NCI-H187 treated with DMSO at 0.1 percent for 48 hours (cell line): Measurements from ENCODE around the gene RNF112.
"Not testable (repeated sequence)": the region's sequence is repeated elsewhere in the genome, so short reads cannot be mapped to it uniquely, and the experiment has no call there.

Experiments used
- DNase-seq: peaks from one replicate; lab custom pipeline; 2025; lab: John Stamatoyannopoulos, UW

RNF112 gene

DNA sequence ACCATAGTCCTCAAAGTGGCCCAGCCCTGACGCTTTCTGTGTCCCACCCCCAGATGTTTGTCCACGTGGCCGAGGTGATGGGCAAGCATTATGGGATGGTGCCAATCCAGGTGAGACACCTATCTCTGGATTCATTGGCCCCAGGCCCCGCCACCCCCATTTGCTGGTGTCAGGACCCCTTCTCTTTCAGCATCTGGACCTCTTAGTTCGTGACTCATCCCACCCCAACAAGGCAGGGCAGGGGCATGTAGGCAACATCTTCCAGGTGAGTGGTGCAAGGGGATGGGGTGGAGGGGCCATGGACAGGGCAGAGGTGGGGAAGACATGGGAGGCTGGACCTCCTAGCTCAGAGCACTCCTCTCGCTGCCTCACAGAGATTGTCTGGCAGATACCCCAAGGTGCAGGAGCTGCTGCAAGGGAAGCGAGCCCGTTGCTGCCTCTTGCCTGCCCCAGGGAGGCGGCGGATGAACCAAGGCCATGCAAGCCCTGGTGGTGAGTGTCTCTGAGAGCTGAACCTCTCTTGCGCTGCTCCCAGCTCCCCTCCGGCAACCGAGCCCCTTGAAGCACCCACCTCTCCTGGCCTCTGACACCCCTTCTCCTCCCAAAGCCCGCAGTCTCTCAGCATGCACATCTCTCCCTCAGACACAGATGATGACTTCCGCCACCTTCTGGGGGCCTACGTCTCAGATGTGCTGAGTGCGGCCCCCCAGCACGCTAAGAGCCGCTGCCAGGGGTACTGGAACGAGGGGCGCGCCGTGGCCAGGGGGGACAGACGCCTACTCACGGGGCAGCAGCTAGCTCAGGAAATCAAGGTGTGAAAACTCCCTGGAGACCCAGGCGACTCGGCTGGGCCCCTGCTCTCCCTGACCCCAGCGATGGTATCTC lies 3.6 kb downstream of the RNF112 start:
- DNase-seq: no peak

DNA sequence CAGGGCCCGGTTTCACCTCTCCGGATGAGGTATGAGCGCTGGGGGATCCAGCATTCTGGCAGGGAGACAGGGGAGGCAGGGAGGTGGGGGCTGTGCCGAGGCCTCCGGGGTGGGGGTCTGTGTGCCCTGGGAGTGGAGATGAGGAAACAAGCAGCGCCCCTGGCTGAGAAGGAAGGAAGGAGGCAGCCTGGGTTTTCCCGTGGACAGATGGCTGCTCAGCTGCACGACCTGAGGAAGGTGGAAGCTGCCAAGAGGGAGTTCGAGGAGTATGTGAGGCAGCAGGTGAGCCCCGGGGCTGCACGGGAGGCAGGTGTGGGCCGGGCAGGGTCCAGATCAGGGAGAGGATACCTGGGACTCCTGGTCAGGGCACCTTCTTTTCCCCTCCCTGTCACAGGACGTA lies 4.3 kb downstream of the RNF112 start:
- no peak for DNase-seq

DNA sequence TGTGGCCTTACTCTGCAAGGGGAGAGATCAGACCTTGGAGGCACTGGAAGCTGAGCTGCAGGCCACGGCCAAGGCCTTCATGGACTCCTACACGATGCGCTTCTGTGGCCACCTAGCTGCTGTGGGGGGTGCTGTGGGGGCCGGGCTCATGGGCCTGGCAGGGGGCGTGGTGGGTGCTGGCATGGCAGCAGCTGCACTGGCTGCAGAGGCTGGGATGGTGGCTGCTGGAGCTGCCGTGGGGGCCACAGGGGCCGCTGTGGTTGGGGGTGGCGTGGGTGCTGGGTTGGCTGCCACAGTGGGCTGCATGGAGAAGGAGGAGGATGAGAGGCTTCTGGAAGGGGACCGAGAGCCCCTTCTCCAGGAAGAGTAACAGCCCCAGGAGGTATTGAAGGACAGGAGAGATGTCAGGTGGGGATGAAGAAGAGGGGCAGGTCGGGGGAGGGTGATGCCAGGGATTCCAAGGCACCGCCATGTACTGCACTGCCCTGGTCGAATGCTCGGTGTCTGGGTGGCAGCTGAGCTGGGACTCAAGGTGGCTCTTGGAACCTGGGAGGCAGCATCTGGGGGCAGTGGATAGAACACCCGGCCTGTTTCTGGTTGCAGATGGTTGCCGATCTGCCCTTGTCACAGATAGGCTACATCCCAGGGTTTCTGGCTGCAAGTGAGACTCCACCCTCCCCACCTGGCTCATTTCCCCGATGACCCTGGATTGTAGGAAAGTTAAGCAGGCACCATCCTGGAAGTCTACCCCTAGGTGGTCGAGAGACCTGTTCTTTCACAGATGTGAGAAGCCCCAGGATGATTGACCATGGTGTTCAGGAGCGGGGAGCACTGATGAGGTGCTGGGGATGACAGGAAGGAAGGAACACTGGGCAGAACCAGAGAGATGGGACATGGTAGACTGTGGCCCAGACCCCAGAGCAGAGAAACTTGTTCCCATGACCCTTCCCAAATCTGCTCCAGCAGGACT lies 5.1 kb downstream of the RNF112 start:
- no peak for DNase-seq

DNA sequence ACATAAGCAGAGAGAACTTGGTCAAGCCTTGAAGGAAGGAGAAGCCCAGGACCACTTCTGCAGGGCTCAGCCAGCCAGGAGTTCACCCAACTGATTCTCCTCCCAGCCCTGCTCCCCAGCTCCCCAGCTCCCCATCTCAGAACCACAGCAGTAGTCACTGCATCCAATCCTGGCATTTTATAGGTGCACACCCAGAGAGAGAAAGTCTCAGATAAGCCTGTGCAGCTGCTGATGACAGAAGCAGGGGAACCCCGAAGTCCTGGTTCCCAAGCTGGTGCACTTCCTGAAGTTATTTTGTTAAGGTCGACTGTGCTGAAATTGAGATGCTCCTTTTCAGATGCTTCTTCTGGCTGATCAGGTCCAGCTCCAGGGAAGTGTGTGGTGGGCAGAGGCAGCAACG lies 6.6 kb downstream of the RNF112 start:
- DNase-seq: no peak

DNA sequence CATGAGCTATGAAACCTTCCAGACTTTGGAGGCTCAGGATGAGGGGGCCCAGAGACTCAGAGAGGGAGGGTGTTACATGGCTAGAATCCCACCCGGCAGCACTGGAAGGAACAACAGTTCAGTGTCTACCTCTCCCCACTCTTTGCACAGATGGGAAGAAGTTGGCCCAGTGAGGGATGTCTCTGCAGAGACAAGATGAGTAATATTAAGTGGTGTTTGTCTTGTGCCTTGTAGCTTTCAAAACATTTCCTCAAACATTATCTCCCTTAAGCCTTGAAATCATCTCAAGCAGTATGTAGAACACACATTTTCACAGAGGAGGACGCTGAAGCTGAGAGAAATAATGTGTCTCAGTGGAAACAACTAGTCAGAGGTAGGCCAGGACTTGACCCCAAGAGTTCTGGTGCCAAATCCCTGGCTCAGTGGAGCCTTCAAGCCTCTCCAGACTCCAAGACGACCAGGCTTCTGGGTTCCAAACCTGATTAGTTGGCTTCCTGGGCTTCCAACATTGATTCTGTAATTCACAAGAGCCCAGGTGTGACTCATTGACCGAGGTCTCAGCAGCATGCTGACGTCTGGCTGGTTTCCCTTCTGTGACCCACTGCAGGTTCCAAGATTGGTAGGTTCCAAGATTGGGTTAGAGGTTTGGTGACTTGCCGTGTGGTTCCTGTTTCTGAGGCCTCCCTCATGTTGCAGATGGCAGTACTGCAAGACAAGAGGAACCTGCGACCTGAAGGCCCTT lies 7.4 kb downstream of the RNF112 start:
- DNase-seq: no peak

DNA sequence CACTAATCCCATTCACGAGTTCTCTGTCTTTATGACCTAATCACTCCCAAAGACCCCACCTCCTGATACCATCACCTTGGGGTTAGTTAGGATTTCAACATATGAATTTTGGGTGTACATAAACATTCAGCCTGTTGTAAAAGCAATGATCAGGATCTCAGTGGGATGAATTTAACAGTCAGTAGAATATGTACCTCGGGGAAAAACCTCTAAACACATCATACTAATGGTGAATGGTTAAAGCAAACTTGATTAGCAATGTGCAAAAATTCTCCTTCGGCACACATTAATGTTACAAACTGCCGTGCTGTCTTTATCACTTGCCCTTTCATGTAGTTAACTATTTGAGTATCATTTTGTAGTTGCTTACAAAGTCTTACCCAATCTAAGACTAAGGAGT lies 10.2 kb downstream of the RNF112 start:
- DNase-seq: no peak

DNA sequence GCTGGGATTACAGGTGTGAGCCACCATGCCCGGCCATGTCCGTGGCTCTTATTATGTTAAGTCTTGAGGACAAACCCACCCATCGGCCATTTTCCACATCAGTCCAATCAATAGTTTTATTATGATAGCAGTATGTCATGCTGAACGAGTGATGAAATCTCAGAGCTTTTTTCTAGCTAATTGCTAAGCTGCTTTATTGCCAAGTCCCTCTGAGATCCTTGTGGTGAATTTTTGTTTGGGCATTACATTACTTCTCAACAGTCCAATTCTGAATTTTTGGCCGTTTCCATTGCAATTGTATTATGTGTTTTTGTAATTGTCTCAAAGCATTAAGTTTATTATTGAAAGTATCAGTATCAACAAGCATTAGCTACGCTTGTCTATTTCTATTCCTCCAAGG lies 10.9 kb downstream of the RNF112 start:
- DNase-seq: no peak

DNA sequence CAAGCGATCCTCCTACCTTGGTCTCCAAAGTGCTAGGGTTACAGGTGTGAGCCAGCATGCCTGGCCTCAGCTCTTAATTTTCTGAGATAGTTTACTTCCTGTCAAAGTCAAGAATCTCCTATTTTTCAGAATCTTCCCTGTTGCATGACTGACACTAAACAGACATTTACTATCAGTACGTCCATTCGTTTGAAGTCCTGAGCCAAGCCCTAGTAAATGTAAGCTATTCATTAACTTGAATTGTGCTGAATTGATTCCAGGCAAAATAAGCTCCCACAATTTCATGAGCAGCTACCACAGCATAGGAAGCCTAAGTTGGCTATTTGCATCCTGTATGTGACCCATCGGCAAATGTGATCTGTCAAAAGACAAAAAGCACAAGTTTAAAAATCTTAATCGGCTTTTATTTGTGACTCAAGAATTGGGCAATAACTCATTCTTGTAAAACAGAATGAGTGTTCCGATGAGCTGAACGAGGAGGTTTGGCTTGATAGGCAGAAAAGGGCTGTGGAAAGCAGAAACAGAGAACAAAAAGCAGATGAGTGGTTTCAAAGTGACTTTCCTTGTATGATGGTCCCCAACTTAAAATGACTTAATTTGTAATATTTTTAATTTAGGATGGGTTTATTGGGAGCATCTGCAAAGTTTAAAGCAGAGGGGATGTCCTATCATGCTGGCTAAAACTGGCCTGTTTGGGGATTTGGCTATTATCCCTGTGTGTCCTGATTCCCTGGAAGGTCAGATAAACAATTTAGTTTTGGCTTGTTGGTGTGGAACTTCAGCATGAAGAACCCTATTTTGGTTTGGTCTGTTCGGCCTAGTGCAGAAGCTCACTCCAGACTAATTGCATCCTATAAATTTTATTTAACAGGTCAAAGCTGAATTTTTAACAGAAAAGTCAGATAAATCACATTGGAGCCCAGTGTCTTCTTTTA lies 14.2 kb downstream of the RNF112 start:
- no peak for DNase-seq

DNA sequence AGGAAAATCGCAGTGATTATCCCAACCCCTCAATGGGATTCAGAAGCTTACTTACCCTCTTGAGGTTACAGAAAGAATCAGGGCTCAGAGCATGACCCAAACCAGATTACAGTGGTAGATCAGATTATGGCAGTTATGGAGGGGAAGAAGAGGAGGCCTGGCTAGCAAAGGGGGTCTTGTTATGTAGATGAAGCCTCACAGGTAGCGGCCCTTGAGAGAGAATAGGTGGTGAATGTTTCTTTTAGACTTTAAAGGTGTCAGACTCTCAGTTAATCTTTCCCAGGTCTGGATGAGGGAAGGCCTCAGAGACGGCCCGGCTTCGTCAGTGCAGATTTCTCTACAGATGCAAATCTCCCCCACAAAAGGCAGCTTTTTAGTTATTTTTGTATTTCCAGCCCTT lies 15.6 kb downstream of the RNF112 start:
- DNase-seq: no peak

DNA sequence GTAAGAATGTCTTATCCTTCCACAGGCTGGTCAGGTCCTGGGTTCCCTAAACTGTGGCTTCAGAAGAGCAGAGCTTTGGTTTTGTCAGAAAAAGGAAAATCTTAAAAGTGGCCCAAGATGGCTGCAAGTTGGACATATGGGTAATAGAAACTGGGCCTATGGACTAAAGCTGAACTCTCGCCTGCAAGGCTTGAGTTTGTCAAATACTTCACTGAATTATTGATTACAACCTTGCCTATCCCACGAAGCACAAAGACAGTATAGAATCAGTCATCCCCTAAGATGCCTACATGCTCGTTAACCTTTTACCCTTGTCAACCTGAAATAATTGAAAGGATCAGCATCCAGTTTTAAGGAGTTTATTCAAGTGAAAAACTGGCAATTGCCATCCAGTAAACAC lies 20.7 kb downstream of the RNF112 start:
- no peak for DNase-seq

DNA sequence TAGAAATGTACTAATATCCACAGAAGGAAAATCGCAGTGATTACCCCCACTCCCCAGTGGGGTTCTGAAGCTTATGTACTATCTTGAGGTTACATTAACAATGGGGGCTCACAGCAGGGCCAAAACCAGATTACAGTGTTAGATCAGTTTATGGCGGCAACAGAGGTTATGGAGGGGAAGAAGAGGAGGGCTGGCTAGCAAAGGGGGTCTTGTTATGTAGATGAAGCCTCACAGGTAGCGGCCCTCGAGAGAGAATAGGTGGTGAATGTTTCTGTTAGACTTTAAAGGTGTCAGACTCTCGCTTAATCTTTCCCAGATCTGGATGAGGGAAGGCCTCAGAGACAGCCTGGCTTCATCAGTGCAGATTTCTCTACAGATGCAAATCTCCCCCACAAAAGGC lies 22.2 kb downstream of the RNF112 start:
- no peak for DNase-seq

DNA sequence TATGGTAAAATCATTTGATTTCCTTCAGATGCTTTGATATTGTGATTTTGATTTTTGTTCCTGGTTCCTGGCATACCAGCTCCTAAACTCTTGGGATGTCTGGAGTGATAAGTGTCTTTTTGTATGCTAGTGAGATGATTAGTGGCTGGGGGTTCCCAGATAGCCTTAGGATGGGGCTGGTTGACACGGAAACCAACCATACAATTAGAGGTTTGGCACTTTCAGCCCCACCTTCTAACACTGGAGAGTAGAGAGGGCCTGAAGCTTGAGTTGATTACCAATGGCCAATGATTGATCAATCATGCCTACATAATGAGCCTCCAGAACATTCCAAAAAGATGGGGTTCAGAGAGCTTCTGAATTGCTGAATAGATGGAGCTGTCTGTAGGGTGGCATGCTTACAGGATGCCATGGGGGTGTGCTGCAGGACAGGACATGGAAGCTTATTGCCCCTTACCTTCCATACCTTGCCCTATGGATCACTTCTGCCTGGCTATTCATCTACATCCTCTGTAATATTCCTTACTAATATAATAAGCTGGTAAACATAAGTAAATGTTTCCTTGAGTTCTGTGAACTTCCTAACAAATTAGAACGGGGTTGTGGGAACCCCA lies 22.8 kb downstream of the RNF112 start:
- DNase-seq: no peak

DNA sequence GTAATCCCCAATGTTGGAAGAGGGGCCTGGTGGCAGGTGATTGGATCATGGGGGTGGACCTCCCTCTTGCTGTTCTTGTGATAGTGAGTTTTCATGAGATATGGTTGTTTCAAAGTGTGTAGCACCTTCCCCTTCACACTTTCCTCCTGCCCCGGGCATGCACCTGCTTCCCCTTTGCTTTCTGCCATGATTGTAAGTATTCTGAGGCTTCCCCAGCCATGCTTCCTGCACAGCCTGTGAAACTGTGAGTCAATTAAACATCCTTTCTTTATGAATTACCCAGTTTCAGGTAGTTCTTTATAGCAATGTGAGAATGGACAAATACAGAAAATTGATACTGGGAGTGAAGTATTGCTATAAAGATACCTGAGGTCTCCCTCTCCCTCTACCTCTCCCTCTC lies 29.4 kb downstream of the RNF112 start:
- no peak for DNase-seq

DNA sequence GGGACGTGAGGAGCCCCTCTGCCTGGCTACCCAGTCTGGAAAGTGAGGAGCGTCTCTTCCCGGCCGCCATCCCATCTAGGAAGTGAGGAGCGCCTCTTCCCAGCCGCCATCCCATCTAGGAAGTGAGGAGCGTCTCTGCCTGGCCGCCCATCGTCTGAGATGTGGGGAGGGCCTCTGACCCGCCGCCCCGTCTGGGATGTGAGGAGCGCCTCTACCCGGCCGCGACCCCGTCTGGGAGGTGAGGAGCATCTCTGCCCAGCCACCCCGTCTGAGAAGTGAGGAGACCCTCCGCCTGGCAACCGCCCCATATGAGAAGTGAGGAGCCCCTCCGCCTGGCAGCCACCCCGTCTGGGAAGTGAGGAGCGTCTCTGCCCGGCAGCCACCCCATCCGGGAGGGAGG lies 30.3 kb downstream of the RNF112 start:
- not testable (repeated sequence) for DNase-seq

DNA sequence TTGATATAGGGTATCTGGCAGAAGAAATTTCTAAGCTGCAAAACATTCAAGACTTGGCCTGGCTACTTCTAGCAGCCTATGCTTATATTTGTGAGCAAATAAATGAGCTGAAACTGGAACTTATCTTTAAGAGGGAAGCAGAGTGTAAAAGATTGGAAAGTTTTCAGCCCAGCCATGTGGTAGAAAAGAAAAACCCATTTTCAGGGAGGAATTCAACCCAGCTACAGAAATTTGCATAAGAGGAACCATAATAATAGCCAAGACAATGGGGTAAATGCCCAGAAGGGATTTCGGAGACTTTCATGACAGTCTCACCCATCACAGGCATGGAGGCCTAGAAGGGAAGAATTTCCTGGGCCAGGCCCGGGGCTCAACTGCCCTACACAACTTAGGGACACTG lies 31.7 kb downstream of the RNF112 start:
- DNase-seq: no peak

DNA sequence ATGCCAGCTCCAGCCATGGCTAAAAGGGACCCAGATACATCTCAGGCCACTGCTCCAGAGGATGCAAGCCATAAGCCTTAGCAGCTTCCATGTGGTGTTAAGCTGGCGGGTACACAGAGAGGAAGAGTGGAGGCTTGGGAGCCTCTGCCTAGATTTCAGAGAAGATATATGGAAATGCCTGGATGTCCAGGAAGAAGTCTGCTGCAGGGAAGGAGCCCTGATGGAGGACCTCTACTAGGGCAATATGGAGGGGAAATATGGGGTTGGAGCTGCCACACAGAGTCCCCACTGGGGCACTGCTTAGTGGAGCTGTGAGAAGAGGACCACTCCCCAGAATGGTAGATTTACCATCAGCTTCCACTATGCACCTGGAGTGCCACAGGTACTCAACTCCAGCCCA lies 32.1 kb downstream of the RNF112 start:
- DNase-seq: no peak

DNA sequence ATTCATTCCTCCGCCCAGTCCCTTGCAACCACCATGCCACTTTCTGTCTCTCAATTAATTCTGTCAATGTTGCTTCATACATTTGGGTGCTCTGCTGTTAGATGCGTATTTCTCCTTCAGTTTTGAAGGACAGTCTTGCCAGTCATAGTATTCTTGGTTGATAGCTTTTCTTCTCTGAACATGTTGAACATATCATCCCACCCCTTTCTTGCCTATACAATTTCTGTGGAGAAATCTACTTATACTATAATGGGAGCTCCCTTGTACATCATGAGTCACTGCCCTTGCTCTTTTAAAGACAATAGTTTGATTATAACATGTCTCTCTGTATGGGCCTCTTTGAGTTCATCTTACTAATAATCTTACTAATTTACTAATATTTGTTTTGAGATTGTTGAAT lies 34.1 kb downstream of the RNF112 start:
- DNase-seq: no peak

DNA sequence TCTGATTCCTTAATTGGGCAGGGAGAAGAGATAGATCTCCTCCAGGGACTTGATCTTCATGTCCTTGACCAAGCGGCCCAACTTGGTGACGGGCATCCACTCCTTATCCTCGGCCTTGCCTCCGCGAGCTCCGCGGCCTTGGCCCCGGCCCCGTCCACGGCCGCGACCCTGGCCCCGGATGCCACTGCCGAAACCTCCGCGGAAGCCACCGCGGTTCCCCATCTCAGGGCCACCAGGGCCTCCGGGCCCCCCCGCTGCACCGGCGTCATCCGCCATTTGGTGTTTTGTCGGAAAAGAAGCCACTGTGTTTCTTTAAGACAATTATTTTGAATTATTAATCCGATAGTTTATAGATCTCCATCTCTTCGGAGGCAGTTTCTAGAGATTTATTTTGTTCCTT lies 35.5 kb downstream of the RNF112 start:
- not testable (repeated sequence) for DNase-seq

DNA sequence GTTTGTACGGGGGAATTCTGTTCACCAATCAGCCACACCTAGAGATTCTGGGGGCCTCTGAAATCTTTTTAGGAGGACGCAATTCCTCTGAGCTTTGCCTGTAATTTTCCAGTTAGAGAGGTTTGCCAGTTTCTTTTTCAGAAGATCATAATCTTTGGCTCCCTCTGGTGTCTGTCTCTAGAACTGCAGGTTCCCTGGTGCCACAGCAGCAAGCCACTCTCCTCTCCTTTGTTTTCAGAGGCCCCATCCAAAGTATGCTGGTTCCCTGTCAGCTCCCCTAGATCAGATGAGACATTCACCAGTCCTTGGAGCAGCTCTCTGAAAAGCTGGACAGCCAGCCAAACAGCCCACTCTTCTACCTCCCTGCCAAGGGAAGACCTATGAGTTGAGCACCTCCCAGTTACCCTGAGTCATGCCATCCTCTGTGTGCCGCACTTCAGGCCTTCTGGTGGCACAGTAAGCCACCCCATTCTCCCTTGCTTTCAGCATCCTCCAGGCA lies 36.1 kb downstream of the RNF112 start:
- no peak for DNase-seq
